GM18861 (cell line): ENCODE data around the gene GALNT9.

Source experiments
- ATAC-seq: cut with Tn5 transposase; IDR thresholded peaks from one replicate; pipeline ENCODE4 v1.9.1; 2021; ENCODE audit not compliant: unreplicated experiment

GALNT9 gene

GRCh38 chr12:132344601-132345000, 15.2 kb upstream of the GALNT9 start:
- ATAC-seq: no peak

GRCh38 chr12:132344181-132344580, 14.8 kb upstream of the GALNT9 start:
- no peak for ATAC-seq

GRCh38 chr12:132343294-132344004, 14.1 kb upstream of the GALNT9 start:
- no peak for ATAC-seq

DNA sequence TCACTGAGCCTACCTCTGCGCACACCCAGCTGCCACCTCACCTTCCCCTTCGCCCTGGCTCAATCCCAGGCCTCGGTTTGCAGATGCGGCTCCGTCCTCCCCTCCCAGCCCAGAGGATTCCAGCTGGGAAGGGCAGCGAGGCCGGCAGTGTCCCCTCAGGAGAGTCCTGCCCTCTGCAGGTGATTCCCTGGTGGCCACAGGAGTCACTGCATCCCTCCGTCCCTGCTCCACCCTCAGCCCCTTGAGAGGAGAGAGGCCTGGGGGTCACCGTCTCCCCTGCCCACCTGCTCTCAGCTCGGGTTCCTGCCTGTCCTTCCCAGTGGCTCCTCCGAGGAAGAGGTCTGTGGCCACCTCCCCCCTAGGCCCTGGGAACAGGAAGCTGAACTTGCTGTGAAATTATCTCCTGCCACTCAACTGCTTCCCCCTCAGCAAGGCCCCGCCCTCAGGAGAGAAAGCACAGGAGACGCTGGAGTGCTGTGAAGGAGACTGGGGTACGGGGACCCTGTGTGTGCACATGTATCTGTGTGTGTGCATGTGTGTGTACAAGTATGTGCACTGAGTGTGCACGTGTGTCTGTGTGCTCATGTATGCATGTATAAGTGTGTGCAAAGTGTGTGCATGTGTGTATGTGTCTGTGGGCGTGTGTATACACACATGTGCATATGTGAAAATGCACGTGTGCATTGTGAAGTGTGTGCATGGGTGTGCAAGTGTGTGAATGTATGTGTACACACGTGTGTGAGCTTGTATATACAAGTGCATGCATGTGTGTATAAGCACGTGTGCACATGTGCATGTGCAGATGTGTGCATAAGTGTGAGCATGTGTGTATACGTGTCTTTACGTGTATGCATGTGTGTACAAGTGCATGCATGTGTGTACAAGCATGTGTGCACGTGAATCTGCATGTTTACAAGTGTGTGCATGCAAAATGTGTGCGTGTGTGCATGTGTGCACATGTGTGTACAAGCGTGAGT, 13.2 kb upstream of the GALNT9 start:
- no peak for ATAC-seq

DNA sequence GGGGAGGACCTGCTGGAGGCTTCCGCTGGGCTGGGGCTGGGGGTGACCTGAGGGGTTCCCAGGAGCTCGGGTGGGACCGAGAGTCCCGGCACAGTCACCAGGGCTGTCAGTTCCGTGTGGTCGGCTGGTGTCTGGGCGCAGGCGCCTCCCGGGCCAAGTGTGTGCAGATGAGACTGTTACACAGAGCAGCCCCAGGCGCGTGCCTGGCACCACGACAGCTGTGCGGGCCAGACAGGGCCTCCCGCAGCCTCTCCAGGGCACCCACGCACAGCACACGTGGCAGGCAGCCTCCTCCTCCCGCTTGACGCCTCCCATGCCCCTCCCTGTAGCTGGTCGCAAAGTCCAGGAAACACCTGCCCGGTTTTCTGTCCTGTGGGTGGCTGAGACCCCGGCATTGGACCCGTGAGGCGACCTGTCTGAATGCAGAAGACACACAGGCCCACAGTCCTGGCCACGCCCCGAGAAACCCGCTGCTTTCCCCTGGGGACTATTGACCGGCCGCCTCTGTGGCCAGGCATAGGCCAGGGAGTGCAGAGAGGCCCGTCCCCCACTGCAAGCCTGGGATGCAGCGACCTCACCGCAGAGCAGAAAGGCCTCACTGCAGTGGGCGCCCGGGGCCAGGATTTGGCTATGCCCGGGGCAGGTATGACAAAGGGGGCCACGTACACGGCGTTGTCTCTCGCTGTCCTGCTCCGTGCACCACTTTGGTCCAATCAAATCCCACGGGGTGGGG, 12.1 kb upstream of the GALNT9 start:
- ATAC-seq: no peak

DNA sequence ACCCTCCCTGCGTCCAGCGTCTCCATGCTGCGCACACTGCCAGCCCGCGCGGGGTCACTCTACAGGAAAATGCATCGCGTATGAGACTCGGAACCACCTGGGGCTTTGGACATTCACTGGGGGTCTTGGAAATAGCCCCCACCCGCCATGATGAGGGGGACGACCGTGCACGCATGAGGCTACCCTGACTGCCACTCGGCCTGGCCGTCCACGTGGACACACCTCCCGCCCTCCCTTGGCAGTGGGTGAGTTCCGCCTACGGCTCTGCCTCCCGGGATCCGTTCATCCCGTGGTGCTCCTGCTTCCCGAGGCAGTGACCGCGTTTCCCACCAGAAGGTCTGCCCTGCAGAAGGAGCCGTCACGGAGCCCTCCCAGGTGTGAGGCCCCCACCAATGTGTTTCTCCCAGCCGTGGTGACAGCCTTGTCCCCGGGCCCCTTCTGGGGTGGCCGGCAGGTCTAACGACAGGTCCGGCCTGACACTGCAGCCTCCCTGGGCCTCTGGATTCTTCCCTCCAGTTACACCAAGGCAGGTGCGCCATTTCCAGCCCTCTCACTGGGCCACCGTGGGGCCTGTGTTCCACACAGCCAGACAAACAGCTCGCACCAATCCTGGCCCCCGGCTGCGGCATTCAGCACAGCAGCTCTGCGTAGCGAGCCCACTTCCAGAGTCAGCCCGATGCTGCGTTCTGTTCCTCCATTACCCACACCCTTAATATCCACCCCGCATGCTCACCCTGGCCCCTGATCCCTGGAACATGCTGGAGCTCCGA, 11.1 kb upstream of the GALNT9 start:
- ATAC-seq: no peak

DNA sequence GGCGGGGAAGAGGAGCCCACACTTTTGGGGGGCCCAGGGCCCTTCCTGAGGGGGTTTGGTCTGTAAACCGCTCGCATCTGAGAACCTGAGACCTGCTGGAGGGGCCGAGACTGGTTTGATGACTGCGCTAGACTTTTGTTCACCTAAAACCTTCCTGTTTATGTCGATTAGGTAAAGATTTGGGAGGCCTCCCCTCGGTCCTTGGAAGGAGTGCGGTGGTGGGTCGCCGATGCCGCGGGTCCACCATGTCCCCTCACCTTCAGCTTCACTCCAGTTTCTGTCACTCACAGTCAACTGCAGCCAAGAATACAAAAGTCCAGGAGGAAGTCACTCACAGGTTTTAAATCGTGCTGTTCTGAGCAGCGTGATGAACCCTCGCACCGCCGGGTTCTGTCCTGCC, 10.5 kb upstream of the GALNT9 start:
- no peak for ATAC-seq

- no peak for ATAC-seq
Observed at GRCh38 chr12:132338781-132339180, 9.4 kb upstream of the GALNT9 start.

- ATAC-seq: no peak
Observed at GRCh38 chr12:132338311-132338710, 8.9 kb upstream of the GALNT9 start.

DNA sequence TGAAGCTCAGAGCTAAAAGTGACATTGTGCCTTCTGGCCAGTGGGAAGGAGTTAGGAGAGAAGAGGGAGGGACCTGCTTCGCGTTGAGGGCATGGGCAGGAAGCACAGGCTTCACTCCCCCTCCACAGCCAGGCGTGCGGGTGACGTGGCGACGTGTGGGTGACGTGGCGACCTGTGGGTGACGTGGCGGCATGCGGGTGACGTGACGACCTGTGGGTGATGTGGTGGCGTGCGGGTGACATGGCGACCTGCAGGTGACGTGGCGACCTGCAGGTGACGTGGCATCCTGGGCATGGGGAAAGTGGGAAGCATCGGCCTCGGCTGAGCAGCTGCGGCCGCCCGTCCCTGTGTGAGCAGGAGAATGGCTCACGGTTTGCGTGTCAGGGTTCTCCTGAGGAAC, 8.2 kb upstream of the GALNT9 start:
- ATAC-seq: no peak

- no peak for ATAC-seq
Observed at GRCh38 chr12:132336451-132337413, 7.3 kb upstream of the GALNT9 start.

DNA sequence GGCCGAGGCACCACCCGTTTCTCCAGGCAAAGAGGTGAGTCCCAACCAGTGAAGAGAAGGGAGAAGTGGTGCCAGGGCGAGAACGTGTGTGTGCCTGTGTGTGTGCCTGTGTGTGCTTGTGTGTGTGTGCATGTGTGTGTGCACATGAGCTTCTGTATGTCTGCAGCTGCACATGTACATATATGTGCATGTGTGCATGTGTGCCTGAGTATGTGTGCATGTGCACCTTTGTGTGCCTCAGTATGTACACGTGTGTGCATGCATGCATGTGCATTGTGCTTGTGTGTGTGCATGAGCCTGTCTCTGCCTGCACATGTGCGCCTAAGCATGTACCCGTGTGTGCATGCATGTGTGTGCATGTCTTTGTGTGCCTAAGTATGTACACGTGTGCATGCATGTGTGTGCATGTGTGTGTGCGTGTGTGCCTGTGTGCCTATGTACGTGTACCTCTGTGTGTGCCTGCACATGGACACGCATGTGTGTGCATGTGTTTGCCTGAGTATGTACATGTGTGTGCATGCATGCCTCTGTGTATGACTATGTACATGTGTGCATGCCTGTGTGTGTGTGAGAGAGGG, 5.9 kb upstream of the GALNT9 start:
- ATAC-seq: no peak

DNA sequence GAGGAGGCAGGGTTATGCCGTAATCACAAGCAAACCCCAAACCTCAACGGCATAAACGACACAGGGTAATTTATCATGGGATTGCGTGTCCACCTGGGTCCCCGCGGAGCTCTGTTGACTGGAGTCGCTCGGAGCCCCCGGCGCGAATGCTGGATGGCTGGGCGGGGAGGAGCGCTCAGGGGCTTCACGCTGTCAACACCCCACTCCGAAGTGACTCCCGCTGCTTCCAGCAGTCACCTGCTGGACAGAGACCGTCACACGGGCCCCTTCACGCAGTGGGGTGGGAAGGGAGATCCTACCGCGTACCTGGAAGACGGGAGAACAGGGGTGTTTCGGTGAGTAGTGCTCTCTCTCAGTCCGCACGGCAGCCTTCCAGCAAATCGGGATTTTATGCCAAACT, 4.4 kb upstream of the GALNT9 start:
- no peak for ATAC-seq

GRCh38 chr12:132333273-132333672, 3.9 kb upstream of the GALNT9 start:
- ATAC-seq: no peak

DNA sequence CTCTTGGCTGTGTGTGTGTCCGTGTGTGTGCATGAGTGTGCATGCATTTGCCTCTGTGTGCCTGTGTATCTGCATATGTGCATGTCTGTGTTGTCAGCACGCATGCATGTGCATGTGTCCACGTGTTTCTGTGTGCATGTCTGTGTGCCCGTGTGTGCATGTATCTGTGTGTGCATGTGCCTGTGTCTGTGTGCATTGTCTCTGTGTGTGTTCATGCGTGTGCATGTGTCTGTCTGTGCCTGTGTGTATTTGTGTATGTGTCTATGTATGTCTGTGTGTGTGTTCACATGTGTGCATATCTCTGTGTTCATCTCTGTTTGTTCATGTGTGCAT, 1.1 kb upstream of the GALNT9 start:
- ATAC-seq: no peak

GRCh38 chr12:132329720-132330548, 545 bp upstream of the GALNT9 start:
- ATAC-seq: no peak

DNA sequence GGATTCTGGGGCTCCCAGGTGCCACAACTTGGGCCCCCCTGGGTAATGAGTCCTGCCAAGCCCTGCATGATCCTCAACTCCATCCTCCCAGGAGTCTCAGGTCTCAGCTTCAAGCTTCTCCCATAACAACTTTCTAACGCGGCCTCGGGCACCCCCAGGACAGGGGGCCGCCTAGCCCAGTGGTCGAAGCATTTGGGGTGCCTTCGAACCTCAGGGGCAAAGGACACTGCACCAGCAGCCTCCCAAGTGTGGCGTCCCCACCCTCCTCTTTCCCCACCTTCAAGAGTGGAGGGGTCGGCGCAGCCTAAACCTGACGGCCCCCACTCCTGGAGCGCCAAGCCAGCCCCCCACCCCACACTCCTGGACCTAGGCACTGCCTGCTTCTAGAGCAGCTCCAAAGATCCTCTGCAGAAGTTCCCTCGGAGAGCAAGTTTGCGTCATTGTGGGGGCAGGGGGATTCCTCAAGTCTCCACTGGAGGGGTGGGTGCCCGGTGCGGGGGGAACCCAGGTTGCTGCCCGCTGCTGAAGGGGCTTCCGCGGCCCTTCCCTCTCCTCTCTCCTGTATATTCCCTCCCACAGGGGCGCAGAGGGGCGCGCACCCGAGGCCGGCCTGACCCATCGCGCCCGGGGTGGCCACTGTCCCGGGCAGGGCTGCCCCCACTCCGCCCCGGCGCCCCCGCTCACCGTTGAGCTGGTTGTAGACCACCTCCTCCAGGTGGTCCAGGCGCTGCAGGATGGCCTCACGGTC, 933 bp downstream of the GALNT9 start:
- ATAC-seq: no peak
